GM21526 (cell line): ENCODE data around the gene FAM25C.
"Not testable (repeated sequence)": the region's sequence is repeated elsewhere in the genome, so short reads cannot be mapped to it uniquely, and the experiment has no call there.

Experiments used
- ATAC-seq: cut with Tn5 transposase; IDR thresholded peaks from one replicate; pipeline ENCODE4 v1.9.1; 2021; ENCODE audit warnings: moderate library complexity; ENCODE audit not compliant: unreplicated experiment, low FRiP score

The FAM25C gene

DNA sequence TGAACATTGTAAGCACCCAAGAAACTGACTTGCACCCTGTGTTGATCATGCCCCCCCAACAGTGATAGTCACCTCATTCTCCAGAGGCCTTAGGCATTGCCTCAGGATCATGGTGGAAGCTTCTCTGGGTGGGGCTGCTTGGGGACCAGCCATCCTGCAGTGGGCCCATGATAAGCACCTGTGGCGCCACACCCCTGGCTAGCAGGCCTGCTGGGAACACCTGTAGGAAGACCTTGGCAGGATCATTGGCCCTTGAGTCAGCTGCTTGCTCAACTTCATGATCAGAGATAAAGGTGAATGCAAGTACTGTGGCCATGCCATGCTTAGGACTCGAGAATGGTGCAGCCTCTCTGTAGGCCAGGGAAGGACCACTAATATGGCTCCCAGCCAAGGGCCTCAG is 38.9 kb downstream of the FAM25C start:
- ATAC-seq, result not testable (repeated sequence)

DNA sequence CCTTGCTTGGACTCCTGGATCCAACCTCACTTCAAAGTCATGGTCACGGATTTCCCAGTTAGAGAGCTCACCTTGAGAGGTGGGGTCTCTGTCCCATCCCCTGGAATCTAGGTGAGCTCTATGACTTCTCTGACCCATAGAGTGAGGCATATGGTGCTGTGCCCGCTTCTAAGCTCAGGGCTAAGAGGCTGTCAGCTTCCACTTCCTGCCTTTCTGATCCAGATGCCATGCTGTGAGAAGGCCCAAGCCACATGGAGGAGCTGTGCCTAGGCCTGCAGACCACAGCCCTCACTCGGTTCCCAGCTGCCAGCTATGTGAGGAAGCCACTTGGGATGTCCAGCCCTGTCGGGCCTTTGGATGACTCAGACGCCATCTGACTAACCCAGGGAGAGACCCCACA is 39.9 kb downstream of the FAM25C start:
- ATAC-seq, result not testable (repeated sequence)

DNA sequence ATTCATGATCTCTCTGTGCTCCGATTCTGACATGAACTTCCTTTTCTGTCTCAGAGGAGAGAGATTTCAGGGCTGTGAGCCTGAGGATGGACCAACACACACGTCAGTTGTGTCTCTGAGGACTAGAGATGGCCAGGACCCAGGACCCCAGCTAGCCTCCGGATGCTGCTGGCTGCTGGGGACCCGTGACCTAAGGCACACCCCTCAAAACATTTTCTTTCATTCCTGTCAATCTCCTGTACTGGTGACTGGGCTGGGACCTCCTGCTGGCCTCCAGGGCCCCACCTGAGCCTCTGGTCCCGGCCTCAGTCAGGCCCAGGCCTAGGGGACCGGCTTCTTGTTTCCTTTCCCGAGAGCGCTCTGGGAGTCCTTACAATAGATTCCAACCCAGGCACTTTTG is 42.4 kb downstream of the FAM25C start:
- not testable (repeated sequence) for ATAC-seq

DNA sequence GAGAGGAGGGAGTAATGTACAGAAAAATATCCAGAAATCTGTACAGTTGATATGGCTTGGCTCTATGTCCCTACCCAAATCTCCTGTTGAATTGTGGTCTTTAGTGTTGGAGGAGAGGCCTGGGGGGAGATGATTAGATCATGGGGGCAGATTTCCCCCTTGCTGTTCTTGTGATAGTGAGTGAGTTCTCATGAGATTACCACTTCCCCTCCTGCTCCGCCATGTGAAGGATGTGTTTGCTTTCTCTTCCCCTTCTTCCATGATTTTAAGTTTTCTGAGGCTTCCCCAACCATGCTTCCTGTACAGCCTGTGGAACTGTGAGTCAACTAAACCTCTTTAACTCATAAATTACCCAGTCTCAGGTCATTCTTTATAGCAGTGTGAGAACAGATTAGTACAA is 52.2 kb downstream of the FAM25C start:
- not testable (repeated sequence) for ATAC-seq
